Left colon (tissue), 2 donors: ENCODE results near the gene CALY. TPM values are rescaled to one million over a fixed set of nuclear protein-coding genes. Genes with fewer than 3 reads are reported as not detected.

Experiments
- ATAC-seq: fragments of 200-7000 bp; cut with Tn5 transposase; one replicate; pipeline ENCODE4 v1.9.1; 2020; ENCODE audit warnings: mild to moderate bottlenecking, moderate library complexity
- DNase-seq, 2 donors: peaks; one replicate each; pipeline ENCODE4 v3.0.0-alpha.2; 2020
- intact Hi-C, 2 donors: fragments of 100-400 bp; cut with DNase I in 1 of 2; cut with micrococcal nuclease in 1 of 2; formaldehyde crosslinking; loops; one replicate each; pipeline versions ENCODE4 v1.11.2 to v1.14.0; 2022; cut with DNase I, micrococcal nuclease
- total RNA-seq, 2 donors: library from RNA; stranded (reverse); fragmentation: NEBNext Ultra II Directional; extraction: Animal tissue kit (Norgen Biotek cat#: 25700); gene quantifications; one replicate each; pipeline ENCODE4 v1.2.1, GENCODE V29; 2021
- donor health status: DM: no; HTN: no; CAD: no.
- donor health status: DM: yes; HTN: yes; CAD: no.

Gene CALY
- total RNA-seq, 2 donors from 2014 or later: 0.43 to 1.6 TPM

GRCh38 chr10:133355991-133356390 lies 19.3 kb upstream of the CALY start:
- intact Hi-C loops: no loop called here
- no peak for ATAC-seq
- no peak for DNase-seq

GRCh38 chr10:133355266-133355665 lies 18.6 kb upstream of the CALY start:
- no peak for DNase-seq
- intact Hi-C loops: no loop called here

GRCh38 chr10:133354672-133355240 lies 18.1 kb upstream of the CALY start:
- no peak for ATAC-seq
- intact Hi-C loops: no loop called here
- no peak for DNase-seq

More at GRCh38 chr10:133355266-133355665, 18.6 kb upstream of the CALY start:
- ATAC-seq: no peak

GRCh38 chr10:133353988-133354605 lies 17.4 kb upstream of the CALY start:
- DNase-seq (no peak), ATAC-seq (no peak)
- intact Hi-C loops: no loop called here

GRCh38 chr10:133353202-133353959 lies 16.7 kb upstream of the CALY start:
- DNase-seq (no peak), ATAC-seq (peak; percentile 12)
- intact Hi-C loops: no loop called here

GRCh38 chr10:133351408-133352318 lies 15.0 kb upstream of the CALY start:
- intact Hi-C loops: no loop called here
- DNase-seq (no peak), ATAC-seq (no peak)

- ATAC-seq: no peak
Measured at GRCh38 chr10:133350950-133351329, 14.2 kb upstream of the CALY start.

GRCh38 chr10:133350283-133350949 lies 13.7 kb upstream of the CALY start:
- intact Hi-C loops: no loop called here
- ATAC-seq (no peak), DNase-seq (no peak)

More at GRCh38 chr10:133350950-133351329, 14.2 kb upstream of the CALY start:
- intact Hi-C loops: no loop called here
- DNase-seq: no peak

GRCh38 chr10:133349577-133350011 lies 12.9 kb upstream of the CALY start:
- no peak for DNase-seq
- intact Hi-C loops: no loop called here

GRCh38 chr10:133349160-133349568 lies 12.5 kb upstream of the CALY start:
- no peak for ATAC-seq
- no peak for DNase-seq
- intact Hi-C loops: no loop called here

More at GRCh38 chr10:133349577-133350011, 12.9 kb upstream of the CALY start:
- ATAC-seq: no peak

GRCh38 chr10:133347710-133348517 lies 11.2 kb upstream of the CALY start:
- intact Hi-C loops: no loop called here
- DNase-seq (peak in 1 of 2 donors; percentile 46), ATAC-seq (peak; percentile 71)

GRCh38 chr10:133346413-133346812 lies 9.7 kb upstream of the CALY start:
- DNase-seq: no peak
- no peak for ATAC-seq
- intact Hi-C loops: no loop called here

GRCh38 chr10:133344236-133344635 lies 7.5 kb upstream of the CALY start:
- DNase-seq: no peak
- intact Hi-C loops: no loop called here
- no peak for ATAC-seq

- intact Hi-C loops: no loop called here
- DNase-seq (no peak), ATAC-seq (no peak)
Measured at GRCh38 chr10:133343558-133343957, 6.9 kb upstream of the CALY start.

GRCh38 chr10:133342942-133343341 lies 6.2 kb upstream of the CALY start:
- no peak for ATAC-seq
- DNase-seq: no peak
- intact Hi-C loops: no loop called here

GRCh38 chr10:133341983-133342382 lies 5.3 kb upstream of the CALY start:
- intact Hi-C loops: no loop called here
- DNase-seq (no peak), ATAC-seq (no peak)

- no peak for ATAC-seq
- intact Hi-C loops: no loop called here
- no peak for DNase-seq
Measured at GRCh38 chr10:133339708-133340380, 3.1 kb upstream of the CALY start.
